Measurements from ENCODE around the gene IL32.

GRCh38 chr16:3054965-3055733 is 10.3 kb upstream of the IL32 start:
- no peak for TF ChIP-seq POLR2AphosphoS5 (IDR thresholded peaks at IDR 0.05; ENCODE audit: low read depth, low read length)
- TF ChIP-seq REST (IDR thresholded peaks at IDR 0.05; ENCODE audit: insufficient read depth in 1 of 2, low read depth in 2 of 2, low read length in 2 of 2), result no peak
- TF ChIP-seq SIN3A (IDR thresholded peaks at IDR 0.05; ENCODE audit: borderline replicate concordance, insufficient read depth, low read length), result no peak

Measured in PFSK-1 (cell line).